ENCODE results near the gene PEPD.

PEPD gene

DNA sequence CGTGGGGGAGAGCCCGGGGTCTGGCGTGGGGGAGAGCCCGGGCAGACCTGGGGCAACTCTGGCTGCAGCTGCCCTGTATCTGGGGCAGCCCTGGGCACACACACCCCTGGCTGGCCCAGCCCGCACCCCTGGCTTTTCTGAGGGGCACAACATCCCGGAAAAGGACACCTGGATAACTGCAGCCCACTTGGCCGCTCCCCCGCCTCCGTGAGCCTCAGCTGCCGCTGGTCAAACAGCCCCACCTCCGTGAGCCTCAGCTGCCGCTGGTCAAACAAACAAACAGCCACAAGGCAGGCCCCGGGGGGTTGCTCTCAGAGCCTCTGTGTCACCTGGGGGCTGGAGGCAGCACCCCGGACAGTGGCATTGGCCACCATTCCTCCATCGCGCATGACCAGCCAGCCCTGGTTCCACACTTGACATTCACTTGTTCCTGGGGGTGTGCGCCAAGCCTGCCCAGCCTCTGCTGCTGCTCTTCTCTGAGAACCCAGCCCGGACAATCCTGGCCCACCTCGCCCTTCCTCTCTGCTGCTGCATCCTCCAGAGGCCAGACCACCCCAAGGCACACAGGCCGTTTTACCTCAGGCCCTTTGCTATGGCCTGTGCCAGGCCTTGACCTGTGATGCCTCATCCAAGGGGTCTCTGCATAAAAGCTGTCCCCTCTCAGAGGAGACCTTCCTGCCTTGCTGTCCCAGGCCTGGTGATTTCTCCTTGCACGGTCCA is 128.1 kb downstream of the PEPD start:
- no peak for DNase-seq

- DNase-seq: no peak
Observed at GRCh38 chr19:33392341-33393285, 129.0 kb downstream of the PEPD start.

GRCh38 chr19:33391631-33392249 is 129.9 kb downstream of the PEPD start:
- DNase-seq: no peak

GRCh38 chr19:33390908-33391630 is 130.5 kb downstream of the PEPD start:
- DNase-seq: no peak

DNA sequence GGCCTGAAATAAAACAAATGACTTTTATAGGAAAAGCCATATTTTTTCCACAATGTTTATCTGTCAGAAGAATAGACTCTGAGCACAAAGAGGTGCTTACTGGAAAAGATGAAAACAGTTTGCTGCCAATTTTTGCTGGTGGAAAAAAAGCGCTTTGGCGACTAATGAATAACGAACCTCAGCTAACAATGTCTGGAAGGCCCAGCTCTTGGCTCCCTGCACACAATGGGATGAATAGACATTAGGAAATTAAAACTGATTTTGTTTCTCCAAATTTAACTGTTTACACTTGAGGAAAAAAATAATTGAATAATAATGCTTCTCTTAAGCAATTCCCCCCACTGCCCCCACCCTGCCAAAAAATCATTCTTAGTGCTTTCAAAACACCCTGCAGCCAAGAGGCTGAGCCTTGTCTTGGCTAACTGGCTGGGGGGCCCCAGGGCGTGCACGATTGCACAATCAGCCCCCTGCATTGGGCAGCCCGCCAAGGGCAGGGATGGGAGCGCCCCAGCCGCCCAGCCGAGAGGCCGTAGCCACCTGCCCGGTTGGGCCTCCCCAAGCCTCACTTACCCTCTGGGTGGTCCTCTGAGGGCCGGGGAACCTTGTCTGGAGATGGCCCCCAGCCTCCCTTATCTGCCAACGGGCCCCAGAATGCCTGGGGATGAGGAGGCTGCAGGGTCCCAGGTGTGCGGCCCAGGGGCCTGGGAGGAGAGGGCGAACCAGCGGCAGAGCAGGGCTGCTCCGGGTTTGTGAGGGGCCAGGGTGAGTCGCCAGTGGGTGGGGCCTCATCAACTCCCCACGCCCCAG is 131.3 kb downstream of the PEPD start:
- DNase-seq: no peak

GRCh38 chr19:33389421-33390100 is 132.0 kb downstream of the PEPD start:
- DNase-seq: no peak

GRCh38 chr19:33388725-33389420 is 132.7 kb downstream of the PEPD start:
- no peak for DNase-seq

DNA sequence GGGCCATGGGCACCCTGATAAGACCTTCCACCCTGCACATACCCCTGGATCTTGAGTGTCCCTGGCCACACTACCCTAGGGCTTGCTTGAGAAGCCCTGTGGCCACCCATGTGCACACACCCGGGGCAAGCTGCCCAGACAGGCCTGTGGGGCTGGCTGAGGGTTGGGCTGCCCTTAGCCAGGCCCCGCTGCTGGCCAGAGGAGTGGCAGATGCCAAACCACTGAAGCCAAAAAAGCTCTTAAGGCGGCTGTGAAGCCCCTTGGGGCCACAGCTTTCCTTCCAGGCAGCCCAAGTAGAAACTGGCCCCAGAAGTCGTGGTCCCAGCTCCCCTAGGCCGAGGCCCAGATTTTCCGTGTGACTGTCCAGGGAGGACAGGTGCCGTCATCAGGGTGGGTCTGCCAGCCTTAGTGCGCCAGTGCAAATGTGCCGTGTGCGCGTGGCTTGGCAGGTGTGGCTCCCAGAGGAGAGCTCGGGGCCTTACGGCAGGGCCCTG is 133.3 kb downstream of the PEPD start:
- no peak for DNase-seq

DNA sequence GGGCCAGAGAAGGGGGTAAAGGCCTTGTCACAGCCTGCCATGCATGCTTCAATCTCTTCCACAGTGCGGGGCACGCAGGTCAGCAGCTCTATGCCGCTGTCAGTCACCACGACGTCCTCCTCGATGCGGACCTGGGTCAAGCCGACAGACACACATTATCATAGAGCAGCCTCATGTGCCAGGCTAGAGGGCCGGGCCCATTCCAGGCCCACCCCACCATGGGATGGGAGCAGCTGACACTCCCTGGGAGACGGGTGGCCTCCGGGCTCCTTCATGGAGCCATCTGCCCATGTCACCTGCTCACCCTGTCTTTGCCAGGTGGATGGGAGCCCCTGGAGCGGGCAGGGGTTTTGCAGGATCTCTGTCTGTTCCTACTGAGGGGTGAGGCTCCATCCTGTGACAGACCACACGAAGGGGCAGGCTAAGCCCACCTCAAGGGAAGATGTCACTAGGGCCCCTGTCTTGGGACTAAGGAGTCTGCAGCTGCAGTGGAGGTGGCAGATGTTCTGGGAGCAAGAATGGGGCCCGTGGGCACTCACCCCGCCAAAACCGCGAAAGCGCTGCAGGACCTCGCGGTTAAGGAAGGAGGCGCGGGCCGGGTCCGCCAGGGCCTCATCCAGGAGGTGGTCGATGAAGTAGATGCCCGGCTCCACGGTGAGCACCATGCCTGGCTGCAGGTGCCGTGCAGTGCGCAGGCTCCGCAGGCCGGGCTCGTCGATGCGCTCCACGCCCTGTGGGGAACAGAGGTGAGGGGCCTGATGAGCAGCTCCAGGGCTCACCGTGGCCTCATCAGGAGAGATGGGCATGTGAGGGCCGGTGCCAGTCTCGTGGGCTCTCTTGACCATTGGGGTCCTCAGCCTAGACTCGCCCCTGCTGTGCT is 134.0 kb downstream of the PEPD start:
- DNase-seq: no peak

DNA sequence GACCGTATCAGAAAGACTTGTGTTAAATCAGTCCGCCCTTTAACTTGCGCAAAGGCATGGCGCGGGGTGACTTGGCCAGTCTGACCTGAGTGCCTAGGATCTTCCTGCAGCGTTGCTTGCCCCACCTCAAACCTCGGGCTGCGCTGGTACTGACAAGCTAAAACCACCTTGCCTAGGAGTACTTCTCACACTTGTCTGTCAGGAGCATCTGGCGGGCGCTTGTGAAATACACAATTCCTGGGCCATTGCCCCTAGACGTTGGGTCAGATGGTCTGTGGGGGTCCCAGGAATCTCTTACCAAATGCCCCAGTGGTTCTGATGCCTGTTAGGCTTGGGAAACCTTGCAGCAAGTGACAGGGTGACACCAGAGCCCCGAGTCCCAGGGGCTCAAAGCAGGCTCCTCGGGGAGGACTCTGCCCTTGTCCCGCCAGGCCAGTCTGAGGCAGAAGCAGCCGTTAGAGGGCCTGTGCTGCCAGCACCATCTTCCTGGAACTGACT is 135.2 kb downstream of the PEPD start:
- DNase-seq: no peak

- no peak for DNase-seq
Observed at GRCh38 chr19:33385956-33386355, 135.6 kb downstream of the PEPD start.

GRCh38 chr19:33384983-33385382 is 136.6 kb downstream of the PEPD start:
- no peak for DNase-seq

DNA sequence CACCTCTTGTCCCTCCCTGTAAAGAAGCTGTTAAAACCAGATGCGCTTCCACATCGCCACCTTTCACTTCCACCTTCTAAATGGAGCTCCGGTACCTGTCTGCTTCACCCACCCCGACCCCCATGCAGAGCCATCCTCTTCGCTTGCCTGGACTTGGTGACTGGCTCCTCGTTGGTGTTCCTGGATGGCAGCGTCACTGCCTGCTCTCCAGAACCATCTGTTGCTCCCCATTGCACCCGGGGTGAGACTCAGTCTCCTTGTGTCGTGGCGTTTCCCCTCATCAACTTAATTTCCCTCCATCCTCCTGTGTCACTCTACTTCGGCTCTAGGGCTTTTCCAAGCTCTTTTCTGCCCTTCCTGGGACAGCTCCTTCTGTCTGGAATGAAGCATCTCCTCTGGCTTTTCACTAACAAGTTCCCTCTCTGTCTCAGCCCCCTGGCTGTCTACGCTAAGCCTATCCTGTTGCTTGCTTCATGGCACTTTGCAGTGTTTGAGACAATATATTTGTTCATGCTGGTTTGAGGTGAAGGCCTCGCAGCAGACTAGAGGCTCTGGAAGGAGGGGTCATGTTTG is 137.8 kb downstream of the PEPD start:
- DNase-seq: no peak

DNA sequence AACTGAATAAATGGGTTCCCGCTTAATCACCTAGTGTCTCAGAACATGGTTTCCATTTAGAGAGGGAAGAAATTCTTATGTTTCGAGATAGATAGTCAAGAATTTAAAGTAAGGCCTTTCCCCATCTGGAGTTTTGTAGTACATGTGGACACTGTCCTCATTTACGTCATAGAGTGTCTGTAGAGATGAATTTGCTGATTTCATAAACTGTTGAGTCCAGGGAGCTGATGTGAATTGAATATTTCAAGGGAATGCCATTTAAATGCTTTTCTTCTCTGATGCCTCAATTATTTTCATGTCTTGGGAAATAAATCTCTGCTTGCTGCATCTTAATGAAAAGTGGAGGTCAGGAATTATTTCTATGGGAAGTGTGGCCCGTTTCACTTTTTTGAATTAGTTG is 138.6 kb downstream of the PEPD start:
- DNase-seq: no peak

GRCh38 chr19:33382006-33382405 is 139.6 kb downstream of the PEPD start:
- DNase-seq: no peak

- DNase-seq: no peak
Observed at GRCh38 chr19:33381101-33381500, 140.5 kb downstream of the PEPD start.

DNA sequence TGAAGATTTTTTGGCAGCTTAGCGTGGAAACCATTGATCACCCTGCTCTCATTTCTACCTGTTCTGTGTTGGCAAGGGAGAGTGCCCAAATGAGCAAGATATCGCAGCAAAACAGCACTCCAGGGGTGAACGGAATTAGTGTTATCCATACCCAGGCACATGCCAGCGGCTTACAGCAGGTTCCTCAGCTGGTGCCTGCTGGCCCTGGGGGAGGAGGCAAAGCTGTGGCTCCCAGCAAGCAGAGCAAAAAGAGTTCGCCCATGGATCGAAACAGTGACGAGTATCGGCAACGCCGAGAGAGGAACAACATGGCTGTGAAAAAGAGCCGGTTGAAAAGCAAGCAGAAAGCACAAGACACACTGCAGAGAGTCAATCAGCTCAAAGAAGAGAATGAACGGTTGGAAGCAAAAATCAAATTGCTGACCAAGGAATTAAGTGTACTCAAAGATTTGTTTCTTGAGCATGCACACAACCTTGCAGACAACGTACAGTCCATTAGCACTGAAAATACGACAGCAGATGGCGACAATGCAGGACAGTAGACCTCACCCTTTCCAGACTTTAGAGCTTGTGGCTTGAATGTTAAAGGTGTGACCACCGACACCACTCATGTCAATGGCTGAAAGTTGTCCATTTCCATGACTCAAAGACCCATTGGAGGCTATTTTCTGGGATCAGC is 142.3 kb downstream of the PEPD start:
- no peak for DNase-seq

Measured in HCEC 1CT (cell line).